Ovary (tissue), 3 donors: ENCODE results near the gene EEFSEC.

Experiments used
- EP300 ChIP-seq: sonication (generic); formaldehyde crosslinking; IDR thresholded peaks from one replicate; pipeline ENCODE4 v1.6.1; 2017; ENCODE audit warnings: antibody characterized with exemption
- POLR2A ChIP-seq: fragments of 450-650 bp; IDR thresholded peaks from one replicate; pipeline ENCODE4 v1.6.1; 2017; ENCODE audit warnings: antibody characterized with exemption, mild to moderate bottlenecking, moderate library complexity
- TF ChIP-seq, protein P1 (sequence below), 3 donors: fragments of 450-650 bp in 2 of 3; fragments of 200-600 bp in 1 of 3; IDR thresholded peaks; one replicate each; pipeline versions ENCODE4 v1.5.1 to v1.8.0; 2016 to 2022; ENCODE audit warnings: antibody characterized with exemption in 3 of 3, mild to moderate bottlenecking in 1 of 3
- donor health status: DM: no; HTN: no; CAD: no.

DNA sequence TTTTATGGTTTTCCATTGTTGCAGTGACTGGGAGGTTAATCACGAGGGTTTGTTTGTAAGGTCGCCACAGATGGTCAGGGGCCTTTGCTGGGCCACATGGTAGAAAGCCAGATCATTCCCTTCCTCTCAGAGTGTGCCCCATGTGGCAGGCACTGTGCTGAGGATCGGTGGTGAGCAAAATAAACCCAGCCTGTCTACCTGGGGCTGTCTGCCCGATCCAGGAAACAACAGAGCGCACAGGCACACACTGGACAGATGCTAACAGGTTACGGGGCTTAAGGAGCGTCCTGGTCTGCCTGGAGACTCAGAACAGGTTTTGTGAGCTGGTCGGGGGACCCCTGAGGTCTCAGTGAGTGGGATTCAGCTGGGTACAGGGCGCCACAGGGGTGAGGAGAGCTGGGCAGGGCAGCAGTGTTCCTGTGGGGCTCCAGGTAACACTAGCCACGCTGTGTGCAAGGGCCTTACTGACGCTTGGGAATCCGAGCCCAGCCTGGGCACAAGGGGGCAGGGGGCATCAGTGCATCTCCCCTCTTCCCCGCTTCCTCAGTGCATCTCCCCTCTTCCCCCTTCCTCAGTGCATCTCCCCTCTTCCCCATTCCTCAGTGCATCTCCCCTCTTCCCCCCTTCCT lies 177.0 kb downstream of the EEFSEC start:
- no peak for TF ChIP-seq POLR2A
- TF ChIP-seq, protein P1, sequence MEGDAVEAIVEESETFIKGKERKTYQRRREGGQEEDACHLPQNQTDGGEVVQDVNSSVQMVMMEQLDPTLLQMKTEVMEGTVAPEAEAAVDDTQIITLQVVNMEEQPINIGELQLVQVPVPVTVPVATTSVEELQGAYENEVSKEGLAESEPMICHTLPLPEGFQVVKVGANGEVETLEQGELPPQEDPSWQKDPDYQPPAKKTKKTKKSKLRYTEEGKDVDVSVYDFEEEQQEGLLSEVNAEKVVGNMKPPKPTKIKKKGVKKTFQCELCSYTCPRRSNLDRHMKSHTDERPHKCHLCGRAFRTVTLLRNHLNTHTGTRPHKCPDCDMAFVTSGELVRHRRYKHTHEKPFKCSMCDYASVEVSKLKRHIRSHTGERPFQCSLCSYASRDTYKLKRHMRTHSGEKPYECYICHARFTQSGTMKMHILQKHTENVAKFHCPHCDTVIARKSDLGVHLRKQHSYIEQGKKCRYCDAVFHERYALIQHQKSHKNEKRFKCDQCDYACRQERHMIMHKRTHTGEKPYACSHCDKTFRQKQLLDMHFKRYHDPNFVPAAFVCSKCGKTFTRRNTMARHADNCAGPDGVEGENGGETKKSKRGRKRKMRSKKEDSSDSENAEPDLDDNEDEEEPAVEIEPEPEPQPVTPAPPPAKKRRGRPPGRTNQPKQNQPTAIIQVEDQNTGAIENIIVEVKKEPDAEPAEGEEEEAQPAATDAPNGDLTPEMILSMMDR (IDR thresholded peaks at IDR 0.05), result no peak
- no peak for TF ChIP-seq EP300
